ENCODE measurements around the gene CTDP1.

DNA sequence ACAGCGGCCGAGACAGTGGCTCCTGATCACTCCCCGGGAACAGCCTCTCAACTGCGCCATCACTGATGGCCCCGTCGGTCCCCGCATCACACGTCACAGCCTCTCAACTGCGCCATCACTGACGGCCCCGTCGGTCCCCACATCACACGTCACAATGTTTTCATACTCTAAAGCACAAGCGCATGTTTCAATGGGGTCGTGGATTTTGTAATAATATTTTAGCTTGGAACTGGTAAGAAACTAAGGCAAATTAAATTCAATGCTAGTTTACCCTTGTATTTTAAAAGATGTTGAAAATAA is 44.2 kb upstream of the CTDP1 start:
- TF ChIP-seq REST (IDR thresholded peaks at IDR 0.05; ENCODE audit: insufficient read depth in 1 of 2, low read depth in 2 of 2, low read length in 2 of 2) (no peak), POLR2AphosphoS5 (IDR thresholded peaks at IDR 0.05; ENCODE audit: low read depth, low read length) (no peak), FOXP2 (optimal IDR thresholded peaks at IDR 0.05; ENCODE audit: borderline replicate concordance, extremely low read depth, extremely low read length, insufficient read depth) (no peak)
